ENCODE data around the gene UBE2J2.

DNA sequence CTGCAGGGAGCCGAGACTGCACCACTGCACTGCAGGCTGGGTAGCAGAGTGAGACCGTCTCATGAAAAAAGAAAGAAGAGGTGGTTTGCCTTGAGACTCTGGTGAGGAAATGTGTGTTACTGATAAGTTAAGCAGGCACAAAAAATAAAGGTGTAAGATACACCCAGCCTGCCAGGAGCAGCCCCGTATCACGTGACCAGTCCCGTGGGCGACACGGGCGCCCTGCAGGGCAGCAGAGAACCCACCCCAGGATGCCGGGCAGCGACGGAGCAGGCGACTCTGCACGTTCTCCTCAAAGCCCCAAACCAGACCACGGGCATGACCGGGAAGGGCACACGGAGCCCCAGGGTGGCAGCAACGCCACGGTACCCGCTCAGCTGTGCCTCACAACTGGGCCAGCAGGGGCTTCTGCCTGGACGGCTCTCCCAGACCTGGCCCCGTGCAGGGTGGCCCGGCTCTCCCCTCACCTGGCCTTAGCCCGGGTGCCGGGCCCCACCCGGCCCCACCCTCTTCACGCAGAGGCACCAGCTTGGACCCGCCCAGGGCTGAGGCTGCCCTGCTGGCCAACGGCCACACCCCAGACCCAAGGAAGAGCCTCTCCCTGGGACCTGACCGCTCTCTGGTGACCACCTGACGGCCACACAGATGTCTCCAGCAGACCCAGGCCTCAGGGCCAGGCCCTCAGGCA is 51.6 kb downstream of the UBE2J2 start:
- TF ChIP-seq POLR2A (IDR thresholded peaks at IDR 0.05; ENCODE audit: insufficient read depth in 1 of 2, low read depth in 2 of 2, low read length in 2 of 2): no peak
- TF ChIP-seq, protein P1, sequence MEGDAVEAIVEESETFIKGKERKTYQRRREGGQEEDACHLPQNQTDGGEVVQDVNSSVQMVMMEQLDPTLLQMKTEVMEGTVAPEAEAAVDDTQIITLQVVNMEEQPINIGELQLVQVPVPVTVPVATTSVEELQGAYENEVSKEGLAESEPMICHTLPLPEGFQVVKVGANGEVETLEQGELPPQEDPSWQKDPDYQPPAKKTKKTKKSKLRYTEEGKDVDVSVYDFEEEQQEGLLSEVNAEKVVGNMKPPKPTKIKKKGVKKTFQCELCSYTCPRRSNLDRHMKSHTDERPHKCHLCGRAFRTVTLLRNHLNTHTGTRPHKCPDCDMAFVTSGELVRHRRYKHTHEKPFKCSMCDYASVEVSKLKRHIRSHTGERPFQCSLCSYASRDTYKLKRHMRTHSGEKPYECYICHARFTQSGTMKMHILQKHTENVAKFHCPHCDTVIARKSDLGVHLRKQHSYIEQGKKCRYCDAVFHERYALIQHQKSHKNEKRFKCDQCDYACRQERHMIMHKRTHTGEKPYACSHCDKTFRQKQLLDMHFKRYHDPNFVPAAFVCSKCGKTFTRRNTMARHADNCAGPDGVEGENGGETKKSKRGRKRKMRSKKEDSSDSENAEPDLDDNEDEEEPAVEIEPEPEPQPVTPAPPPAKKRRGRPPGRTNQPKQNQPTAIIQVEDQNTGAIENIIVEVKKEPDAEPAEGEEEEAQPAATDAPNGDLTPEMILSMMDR (CRISPR knock-in tag; IDR thresholded peaks at IDR 0.05): no peak
- TF ChIP-seq PTBP1 (IDR thresholded peaks at IDR 0.05; ENCODE audit: low read depth, low read length, poor library complexity, severe bottlenecking): no peak
- TF ChIP-seq FOXK2 (IDR thresholded peaks at IDR 0.05): no peak
- TF ChIP-seq PHB2 (IDR thresholded peaks at IDR 0.05; ENCODE audit: partially characterized antibody): no peak
- TF ChIP-seq POLR2AphosphoS5 (IDR thresholded peaks at IDR 0.05; ENCODE audit: low read depth, low read length): no peak
- TF ChIP-seq TCF7 (IDR thresholded peaks at IDR 0.05; ENCODE audit: low read depth): no peak

Measured in HepG2 (cell line).